Bronchial epithelial cell (primary cell): ENCODE results near the gene ATP2B3. TPM values are rescaled to one million over a fixed set of nuclear protein-coding genes. Genes with fewer than 3 reads are reported as not detected.

Source experiments
- DNase-seq: peaks from one replicate; pipeline ENCODE4 v3.0.0-alpha.2; 2010; ENCODE audit warnings: low read depth
- FAIRE-seq: peaks from 2 replicates; lab custom pipeline; 2011; peaks lifted over from hg19 to GRCh38; lab: Jason Lieb, UNC
- H3K27me3 ChIP-seq: 2 replicates; pipeline ENCODE4 v1.5.1; 2011; ENCODE audit warnings: low read length; ENCODE audit not compliant: control insufficient read depth, insufficient read depth
- H3K36me3 ChIP-seq: 2 replicates; pipeline ENCODE4 v1.5.1; 2011; ENCODE audit warnings: low read length; ENCODE audit not compliant: control insufficient read depth, insufficient read depth
- H3K4me3 ChIP-seq: 2 replicates; pipeline ENCODE4 v1.5.1; 2011; ENCODE audit warnings: mild to moderate bottlenecking, low read depth, low read length, control low read depth
- CTCF ChIP-seq: IDR thresholded peaks from 2 replicates; pipeline ENCODE4 v1.5.1; 2011; ENCODE audit warnings: mild to moderate bottlenecking, moderate library complexity, low read length, control low read depth, inconsistent platforms; ENCODE audit not compliant: insufficient read depth, severe bottlenecking
- total RNA-seq: library from RNA; depleted of rRNA; stranded (reverse); fragments of >200 nt; gene quantifications from 2 replicates; pipeline ENCODE4 v1.2.1, GENCODE V29; 2014

ATP2B3 gene
- total RNA-seq, 1 donor from 2014 or later: not detected

- peak; percentile 86 for TF ChIP-seq CTCF
- Histone ChIP-seq H3K4me3 (no peak overlapping the region), H3K36me3 (no peaks in the 10 kb centered on the region), H3K27me3 (no peaks in the 10 kb centered on the region)
- FAIRE-seq (no peak), DNase-seq (peak; percentile 32)
Measured at GRCh38 chrX:153539171-153539978, 21.9 kb downstream of the ATP2B3 start.

GRCh38 chrX:153539979-153540358, 22.5 kb downstream of the ATP2B3 start:
- DNase-seq (no peak), FAIRE-seq (no peak)
- TF ChIP-seq CTCF: no peak

GRCh38 chrX:153544727-153545126, 27.3 kb downstream of the ATP2B3 start:
- no peaks in the 10 kb centered on the region for H3K36me3 ChIP-seq
- FAIRE-seq: no peak

More at GRCh38 chrX:153539979-153540358, 22.5 kb downstream of the ATP2B3 start:
- Histone ChIP-seq H3K36me3 (no peaks in the 10 kb centered on the region), H3K27me3 (no peaks in the 10 kb centered on the region), H3K4me3 (no peak overlapping the region)

GRCh38 chrX:153546386-153546785, 28.9 kb downstream of the ATP2B3 start:
- H3K36me3 ChIP-seq: no peaks in the 10 kb centered on the region
- no peak for TF ChIP-seq CTCF
- H3K4me3 ChIP-seq: no peak overlapping the region
- DNase-seq (no peak), FAIRE-seq (no peak)
- H3K27me3 ChIP-seq: no peaks in the 10 kb centered on the region

More at GRCh38 chrX:153544727-153545126, 27.3 kb downstream of the ATP2B3 start:
- H3K27me3 ChIP-seq: no peaks in the 10 kb centered on the region
- H3K4me3 ChIP-seq: no peak overlapping the region
- no peak for DNase-seq
- TF ChIP-seq CTCF: no peak

GRCh38 chrX:153547195-153547594, 29.8 kb downstream of the ATP2B3 start:
- DNase-seq: no peak
- Histone ChIP-seq H3K36me3 (no peaks in the 10 kb centered on the region), H3K4me3 (no peak overlapping the region), H3K27me3 (no peaks in the 10 kb centered on the region)
- TF ChIP-seq CTCF: no peak
- no peak for FAIRE-seq
